Peyer's patch (tissue), 4 donors: ENCODE measurements around the gene PXMP2. TPM values are rescaled to one million over a fixed set of nuclear protein-coding genes. Genes with fewer than 3 reads are reported as not detected.

Experiments
- DNase-seq, 3 donors: peaks; one replicate each; pipeline ENCODE4 v3.0.0-alpha.2; 2017 to 2019
- H3K27ac ChIP-seq, 4 donors: fragments of 200-600 bp; sonication (generic); one replicate each; pipeline ENCODE4 v1.5.1; 2016 to 2019
- H3K27me3 ChIP-seq, 2 donors: fragments of 200-600 bp; sonication (generic); one replicate each; pipeline ENCODE4 v1.5.1; 2019
- H3K36me3 ChIP-seq, 3 donors: fragments of 200-600 bp; sonication (generic); one replicate each; pipeline ENCODE4 v1.5.1; 2016 to 2019
- H3K4me1 ChIP-seq, 4 donors: fragments of 200-600 bp; sonication (generic); one replicate each; pipeline ENCODE4 v1.5.1; 2016 to 2019
- H3K4me3 ChIP-seq, 4 donors: fragments of 200-600 bp; sonication (generic); 1 replicate in 3 of 4; 2 replicates in 1 of 4; pipeline ENCODE4 v1.5.1; 2016 to 2019; ENCODE audit warnings: mild to moderate bottlenecking in 1 of 4
- H3K9me3 ChIP-seq, 4 donors: fragments of 200-600 bp; sonication (generic); one replicate each; pipeline ENCODE4 v1.5.1; 2016 to 2019; ENCODE audit warnings: mild to moderate bottlenecking in 1 of 4
- POLR2A ChIP-seq, 2 donors: fragments of 450-650 bp; IDR thresholded peaks; one replicate each; pipeline ENCODE4 v1.5.1; 2017; ENCODE audit warnings: antibody characterized with exemption in 2 of 2, mild to moderate bottlenecking in 2 of 2, moderate library complexity in 2 of 2
- total RNA-seq, 4 donors: library from RNA; depleted of rRNA; stranded (reverse); fragments of >200 nt; gene quantifications; one replicate each; pipeline ENCODE4 v1.1.0, GENCODE V29; 2016
- TF ChIP-seq, protein P1 (sequence below), 6 experiments: fragments of 450-650 bp in 4 of 6; fragments of 200-600 bp in 2 of 6; sonication (generic) in 1 of 6; IDR thresholded peaks; one replicate each; pipeline ENCODE4 v1.5.1; 2017 to 2019; ENCODE audit warnings: antibody characterized with exemption in 6 of 6, mild to moderate bottlenecking in 3 of 6, moderate library complexity in 1 of 6

PXMP2 gene
- total RNA-seq, 4 donors from 2014 or later, result 19.8 to 157 (median 109) TPM

DNA sequence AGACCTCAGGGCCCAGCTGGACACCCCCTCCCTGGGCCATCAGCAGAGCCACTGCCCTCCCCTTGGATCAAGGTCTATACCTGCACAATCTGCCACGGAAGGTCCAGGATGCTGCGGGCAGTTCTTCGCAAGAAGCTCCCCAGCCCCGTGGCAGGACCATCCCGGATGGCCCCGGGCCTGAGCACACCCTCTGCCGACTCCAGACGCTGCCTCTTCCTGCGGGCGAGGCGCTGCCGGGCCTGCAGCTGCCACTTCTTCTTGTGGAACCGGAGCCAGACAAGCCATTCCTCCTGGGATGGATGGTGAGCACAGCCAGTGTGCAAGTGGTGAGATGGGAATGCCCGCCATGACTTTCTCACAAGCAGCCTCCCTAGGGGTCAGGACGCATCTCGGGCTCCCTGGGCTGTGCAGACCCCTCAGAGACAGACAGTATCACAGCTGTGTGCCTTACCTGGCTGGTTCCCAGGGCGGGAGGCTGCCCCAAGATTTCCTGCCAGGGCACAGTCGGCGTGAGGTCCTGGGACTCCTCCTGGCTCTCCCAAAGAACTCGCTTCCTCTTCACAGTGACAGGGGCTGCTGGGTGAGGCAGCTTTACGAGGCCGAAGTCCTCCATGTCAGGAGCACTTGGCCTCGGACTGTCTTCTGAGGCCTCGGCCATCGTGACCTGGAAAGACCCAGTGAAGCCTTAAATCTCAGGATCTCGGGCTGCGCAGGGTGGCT is 38.0 kb upstream of the PXMP2 start:
- Histone ChIP-seq H3K36me3 (peaks cover 0 to 74% (median 0%) of the 10 kb centered on the region in 3 donors), H3K4me3 (no peak overlapping the region), H3K27ac (no peak overlapping the region), H3K4me1 (no peaks in the 10 kb centered on the region), H3K9me3 (no peaks in the 10 kb centered on the region), H3K27me3 (no peaks in the 10 kb centered on the region)
- DNase-seq, result no peak
- no peak for TF ChIP-seq POLR2A (IDR thresholded peaks at IDR 0.05)
- TF ChIP-seq, protein P1, sequence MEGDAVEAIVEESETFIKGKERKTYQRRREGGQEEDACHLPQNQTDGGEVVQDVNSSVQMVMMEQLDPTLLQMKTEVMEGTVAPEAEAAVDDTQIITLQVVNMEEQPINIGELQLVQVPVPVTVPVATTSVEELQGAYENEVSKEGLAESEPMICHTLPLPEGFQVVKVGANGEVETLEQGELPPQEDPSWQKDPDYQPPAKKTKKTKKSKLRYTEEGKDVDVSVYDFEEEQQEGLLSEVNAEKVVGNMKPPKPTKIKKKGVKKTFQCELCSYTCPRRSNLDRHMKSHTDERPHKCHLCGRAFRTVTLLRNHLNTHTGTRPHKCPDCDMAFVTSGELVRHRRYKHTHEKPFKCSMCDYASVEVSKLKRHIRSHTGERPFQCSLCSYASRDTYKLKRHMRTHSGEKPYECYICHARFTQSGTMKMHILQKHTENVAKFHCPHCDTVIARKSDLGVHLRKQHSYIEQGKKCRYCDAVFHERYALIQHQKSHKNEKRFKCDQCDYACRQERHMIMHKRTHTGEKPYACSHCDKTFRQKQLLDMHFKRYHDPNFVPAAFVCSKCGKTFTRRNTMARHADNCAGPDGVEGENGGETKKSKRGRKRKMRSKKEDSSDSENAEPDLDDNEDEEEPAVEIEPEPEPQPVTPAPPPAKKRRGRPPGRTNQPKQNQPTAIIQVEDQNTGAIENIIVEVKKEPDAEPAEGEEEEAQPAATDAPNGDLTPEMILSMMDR (IDR thresholded peaks at IDR 0.05), result no peak

DNA sequence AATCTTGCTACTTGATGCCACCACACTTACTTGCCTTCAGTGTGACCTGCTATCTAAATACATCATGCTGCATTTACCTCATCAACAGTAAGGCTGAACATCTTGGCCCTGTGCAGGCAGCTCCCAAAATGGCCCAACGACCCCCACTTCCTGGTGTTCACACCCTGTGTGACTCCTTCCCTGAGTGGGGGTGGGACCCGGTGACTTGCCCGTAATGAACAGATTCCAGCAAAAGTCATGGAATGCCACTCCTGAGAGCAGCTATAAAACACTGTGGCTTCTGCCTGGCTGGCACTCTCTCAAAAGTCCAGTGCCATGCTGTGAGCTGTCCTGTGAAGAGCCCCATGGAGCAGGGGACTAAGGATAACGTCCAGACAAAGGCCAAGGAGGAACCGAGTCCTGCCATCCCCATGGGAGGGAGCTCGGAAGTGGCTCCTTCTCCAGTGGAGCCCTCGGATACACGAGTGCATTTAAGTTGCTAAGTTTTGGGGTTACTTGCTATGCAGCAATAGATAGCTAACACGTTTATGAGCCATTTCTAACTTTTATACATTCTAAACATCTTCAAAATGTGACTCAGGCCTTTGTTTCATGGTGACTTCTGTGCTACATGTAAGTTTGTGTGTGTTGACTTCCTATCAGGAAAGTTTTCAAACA is 35.8 kb upstream of the PXMP2 start:
- Histone ChIP-seq H3K27ac (no peak overlapping the region), H3K9me3 (no peaks in the 10 kb centered on the region), H3K4me3 (no peak overlapping the region), H3K27me3 (no peaks in the 10 kb centered on the region), H3K36me3 (peaks cover 0 to 78% (median 0%) of the 10 kb centered on the region in 3 donors), H3K4me1 (no peaks in the 10 kb centered on the region)
- no peak for DNase-seq
- no peak for TF ChIP-seq POLR2A (IDR thresholded peaks at IDR 0.05)
- TF ChIP-seq, protein P1 (IDR thresholded peaks at IDR 0.05), result no peak

DNA sequence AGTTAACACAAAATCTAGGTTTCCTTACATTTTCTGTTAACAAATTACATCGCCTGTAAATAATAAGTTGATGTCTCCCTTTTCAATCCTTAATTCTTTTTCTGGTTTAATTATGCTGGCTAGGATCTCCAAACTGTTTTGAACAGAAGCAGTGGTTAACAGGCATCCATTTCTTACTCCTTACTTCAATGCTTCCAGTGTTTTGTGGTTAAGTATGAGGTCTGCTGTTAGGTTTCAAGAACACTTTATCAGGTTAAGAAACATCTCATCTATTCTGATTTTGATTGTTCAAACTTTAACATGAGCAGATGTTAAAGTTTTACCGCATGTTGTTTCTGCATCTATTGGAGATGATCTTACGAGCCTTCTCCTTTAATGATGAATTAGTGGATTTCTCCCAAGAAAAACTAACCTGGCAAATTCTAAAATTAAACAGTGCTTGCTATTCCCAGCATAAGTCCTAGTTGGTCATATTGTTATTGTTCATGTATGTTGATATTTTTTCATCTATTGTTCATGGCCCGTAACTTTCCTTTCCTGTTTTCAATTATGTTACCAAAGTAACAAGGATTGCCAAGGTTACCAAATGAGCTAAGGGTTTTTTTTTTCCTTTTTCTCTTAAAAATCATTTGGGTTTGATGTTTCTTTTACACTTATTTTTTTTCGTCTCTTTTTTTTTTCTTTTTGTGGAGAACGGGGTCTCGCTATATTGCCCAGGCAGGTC is 33.7 kb upstream of the PXMP2 start:
- no peak for DNase-seq
- Histone ChIP-seq H3K4me3 (no peak overlapping the region), H3K9me3 (no peaks in the 10 kb centered on the region), H3K36me3 (peaks cover 0 to 80% (median 0%) of the 10 kb centered on the region in 3 donors), H3K27ac (no peak overlapping the region), H3K27me3 (no peaks in the 10 kb centered on the region), H3K4me1 (no peaks in the 10 kb centered on the region)
- no peak for TF ChIP-seq POLR2A (IDR thresholded peaks at IDR 0.05)
- TF ChIP-seq, protein P1 (IDR thresholded peaks at IDR 0.05), result no peak

DNA sequence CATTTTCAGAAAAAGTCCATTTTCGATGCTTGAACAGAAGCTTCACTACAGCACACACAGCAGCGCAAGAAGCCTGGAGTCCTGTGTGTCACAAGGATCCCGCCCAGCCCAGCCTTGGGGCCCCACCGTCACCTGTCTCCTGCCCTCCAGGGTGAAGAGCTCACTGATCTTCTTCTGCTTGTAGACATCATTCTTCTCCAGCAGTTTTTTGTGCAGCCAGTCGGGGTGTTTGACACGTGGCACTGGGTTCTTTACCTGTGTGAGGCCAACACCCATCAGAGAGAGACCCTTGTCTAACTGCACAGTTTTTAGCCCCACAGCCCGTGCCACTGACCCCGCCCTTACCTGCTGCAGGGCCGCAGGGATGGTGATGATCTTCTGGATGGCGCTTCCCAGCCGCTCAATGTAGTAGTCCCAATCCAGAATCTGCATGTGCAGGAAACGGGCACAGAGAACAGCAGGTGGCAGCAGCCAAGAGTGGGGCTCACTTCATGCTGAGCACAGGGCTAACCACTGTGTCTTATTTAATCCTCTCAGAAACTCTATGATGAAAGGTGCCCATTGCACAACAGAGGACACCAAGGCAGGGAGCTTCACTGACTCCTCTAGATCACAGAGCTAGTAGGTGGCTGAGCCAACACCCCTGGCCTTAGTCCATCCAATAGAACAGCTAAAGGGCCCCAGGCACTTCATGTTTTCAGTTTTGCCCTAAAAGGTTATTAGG is 30.2 kb upstream of the PXMP2 start:
- Histone ChIP-seq H3K4me3 (no peak overlapping the region), H3K27ac (no peak overlapping the region), H3K9me3 (no peaks in the 10 kb centered on the region), H3K36me3 (peaks cover 0 to 85% (median 0%) of the 10 kb centered on the region in 3 donors), H3K4me1 (no peaks in the 10 kb centered on the region), H3K27me3 (no peaks in the 10 kb centered on the region)
- DNase-seq, result peak in 1 of 3 donors; percentile 37
- TF ChIP-seq, protein P1 (IDR thresholded peaks at IDR 0.05), result no peak
- no peak for TF ChIP-seq POLR2A (IDR thresholded peaks at IDR 0.05)

DNA sequence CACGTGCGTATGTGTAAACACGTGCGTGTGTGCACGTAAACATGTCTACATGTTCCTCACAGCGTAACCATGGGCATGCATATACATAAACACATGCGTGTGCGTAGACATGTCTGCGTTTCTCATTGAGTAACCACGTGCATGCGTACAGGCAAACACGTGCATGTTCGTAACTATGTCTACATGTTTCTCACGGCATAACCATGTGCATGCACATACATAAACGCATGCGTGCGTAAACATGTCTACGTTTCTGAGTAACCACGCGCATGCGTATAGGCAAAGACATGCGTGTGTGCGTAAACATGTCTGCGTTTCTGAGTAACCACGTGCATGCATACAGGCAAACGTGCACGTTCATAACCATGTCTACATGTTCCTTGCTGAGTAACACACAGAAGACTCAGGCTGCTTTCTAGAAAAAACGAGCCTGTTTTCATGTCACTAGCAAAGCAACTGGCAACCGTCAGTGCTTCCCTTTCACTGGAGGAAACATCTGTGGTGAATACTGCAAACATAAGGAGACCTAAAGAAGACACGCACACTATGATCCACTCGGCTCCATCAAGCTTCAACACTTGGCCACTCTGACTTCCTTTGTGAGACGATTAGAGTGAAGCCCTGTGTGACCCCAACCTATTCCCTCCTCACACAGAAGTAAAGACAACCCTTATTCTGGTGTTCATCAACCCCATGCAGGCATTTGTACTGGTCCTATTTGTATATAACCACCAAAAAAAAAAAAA is 29.1 kb upstream of the PXMP2 start:
- Histone ChIP-seq H3K27ac (no peak overlapping the region), H3K27me3 (no peaks in the 10 kb centered on the region), H3K9me3 (no peaks in the 10 kb centered on the region), H3K4me1 (no peaks in the 10 kb centered on the region), H3K36me3 (peaks cover 0 to 85% (median 0%) of the 10 kb centered on the region in 3 donors), H3K4me3 (no peak overlapping the region)
- peak in 1 of 3 donors; percentile 4 for DNase-seq
- TF ChIP-seq, protein P1 (IDR thresholded peaks at IDR 0.05), result no peak
- no peak for TF ChIP-seq POLR2A (IDR thresholded peaks at IDR 0.05)
